ENCODE data around the gene STAB2. TPM values are rescaled to one million over a fixed set of nuclear protein-coding genes. Genes with fewer than 3 reads are reported as not detected.

Gene STAB2
- total and polyA plus RNA-seq, 8 donors: under 0.01 to 4.0 (median 0.95) TPM; not detected in 4

DNA sequence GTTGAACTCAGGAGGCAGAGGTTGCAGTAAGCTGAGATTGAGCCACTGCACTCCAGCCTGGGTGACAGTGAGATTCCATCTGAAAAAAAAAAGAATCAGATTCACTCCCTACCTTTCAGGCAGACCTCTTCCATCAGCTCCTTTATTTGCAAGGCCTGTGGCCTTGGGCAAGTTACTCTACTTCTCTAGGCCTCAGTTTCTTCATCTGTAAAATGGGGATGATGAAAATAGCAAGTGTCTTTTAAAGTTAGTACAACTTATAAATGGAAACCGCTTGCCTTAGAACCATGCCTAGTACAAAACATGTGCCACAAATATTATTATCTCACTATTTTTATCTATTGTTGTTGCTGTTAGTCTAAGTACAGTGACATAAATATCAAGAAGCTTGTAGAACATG lies 84.3 kb downstream of the STAB2 start:
- intact Hi-C loops (cut with DNase I; ENCODE audit: low total_unique reads): no loop called here
- Histone ChIP-seq H3K4me1 (peaks cover 0 to 16% (median 13%) of the 10 kb centered on the region in 4 donors), H3K36me3 (no peaks in the 10 kb centered on the region), H3K27ac (no peak overlapping the region), H3K27me3 (no peaks in the 10 kb centered on the region), H3K9me3 (no peaks in the 10 kb centered on the region), H3K4me3 (no peak overlapping the region)
- 81 to 95% (median 91%) methylated on average over 1 of the region's 1 CpG for WGBS, 5 donors
- no peak for DNase-seq
- TF ChIP-seq, protein P1, sequence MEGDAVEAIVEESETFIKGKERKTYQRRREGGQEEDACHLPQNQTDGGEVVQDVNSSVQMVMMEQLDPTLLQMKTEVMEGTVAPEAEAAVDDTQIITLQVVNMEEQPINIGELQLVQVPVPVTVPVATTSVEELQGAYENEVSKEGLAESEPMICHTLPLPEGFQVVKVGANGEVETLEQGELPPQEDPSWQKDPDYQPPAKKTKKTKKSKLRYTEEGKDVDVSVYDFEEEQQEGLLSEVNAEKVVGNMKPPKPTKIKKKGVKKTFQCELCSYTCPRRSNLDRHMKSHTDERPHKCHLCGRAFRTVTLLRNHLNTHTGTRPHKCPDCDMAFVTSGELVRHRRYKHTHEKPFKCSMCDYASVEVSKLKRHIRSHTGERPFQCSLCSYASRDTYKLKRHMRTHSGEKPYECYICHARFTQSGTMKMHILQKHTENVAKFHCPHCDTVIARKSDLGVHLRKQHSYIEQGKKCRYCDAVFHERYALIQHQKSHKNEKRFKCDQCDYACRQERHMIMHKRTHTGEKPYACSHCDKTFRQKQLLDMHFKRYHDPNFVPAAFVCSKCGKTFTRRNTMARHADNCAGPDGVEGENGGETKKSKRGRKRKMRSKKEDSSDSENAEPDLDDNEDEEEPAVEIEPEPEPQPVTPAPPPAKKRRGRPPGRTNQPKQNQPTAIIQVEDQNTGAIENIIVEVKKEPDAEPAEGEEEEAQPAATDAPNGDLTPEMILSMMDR (IDR thresholded peaks at IDR 0.05): no peak
- TF ChIP-seq EP300 (IDR thresholded peaks at IDR 0.05): no peak

DNA sequence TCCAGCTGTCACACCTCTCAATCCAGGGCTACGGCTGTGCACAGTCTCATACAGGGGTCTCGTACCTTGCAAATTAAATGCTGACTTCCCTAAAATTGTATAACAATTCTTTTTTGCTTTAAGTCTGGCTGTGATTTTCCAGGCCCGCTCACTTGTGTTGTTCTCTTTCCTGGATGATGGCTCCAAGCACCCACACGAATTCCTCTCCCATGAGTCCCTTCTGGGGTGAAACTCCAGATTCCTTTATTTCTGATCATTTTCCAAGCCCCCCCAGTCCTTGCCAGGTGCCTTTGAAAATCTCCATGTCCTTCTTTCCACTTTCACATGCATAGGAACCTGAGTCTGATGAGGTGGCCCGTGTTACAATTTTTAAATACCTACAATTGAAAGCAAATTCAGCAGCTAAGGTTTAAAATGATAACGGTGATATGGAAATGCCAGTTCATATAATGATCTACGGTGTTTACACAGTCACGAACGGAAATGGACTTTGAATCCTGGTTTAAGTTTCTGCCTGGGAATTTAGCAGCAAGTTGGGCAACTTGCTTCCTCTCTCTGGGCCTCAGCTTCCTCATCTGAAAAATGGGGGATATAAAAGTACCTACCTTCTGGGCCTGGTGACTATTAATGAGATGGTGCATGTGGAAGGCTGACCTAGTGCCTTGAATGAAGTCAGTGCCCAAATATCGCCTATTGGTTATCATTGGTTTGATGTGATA lies 85.5 kb downstream of the STAB2 start:
- intact Hi-C loops (cut with DNase I; ENCODE audit: low total_unique reads): no loop called here
- H3K36me3 ChIP-seq: no peaks in the 10 kb centered on the region
- H3K4me1 ChIP-seq: peaks cover 0 to 20% (median 13%) of the 10 kb centered on the region in 4 donors
- TF ChIP-seq EP300 (IDR thresholded peaks at IDR 0.05) (no peak), POLR2A (IDR thresholded peaks at IDR 0.05) (no peak), POLR2AphosphoS5 (IDR thresholded peaks at IDR 0.05) (peak in 1 of 3 donors; percentile 37)
- TF ChIP-seq, protein P1 (IDR thresholded peaks at IDR 0.05): no peak
- WGBS, 5 donors: 46 to 57% (median 52%) methylated on average over 10 of the region's 10 CpGs
- peak in 1 of 2 donors; percentile 75 for DNase-seq
- H3K27me3 ChIP-seq: no peaks in the 10 kb centered on the region
- peak overlapping the region in 3 of 5 donors; percentile 6 to 60 (median 55) for H3K27ac ChIP-seq
- H3K4me3 ChIP-seq: no peak overlapping the region
- no peaks in the 10 kb centered on the region for H3K9me3 ChIP-seq

DNA sequence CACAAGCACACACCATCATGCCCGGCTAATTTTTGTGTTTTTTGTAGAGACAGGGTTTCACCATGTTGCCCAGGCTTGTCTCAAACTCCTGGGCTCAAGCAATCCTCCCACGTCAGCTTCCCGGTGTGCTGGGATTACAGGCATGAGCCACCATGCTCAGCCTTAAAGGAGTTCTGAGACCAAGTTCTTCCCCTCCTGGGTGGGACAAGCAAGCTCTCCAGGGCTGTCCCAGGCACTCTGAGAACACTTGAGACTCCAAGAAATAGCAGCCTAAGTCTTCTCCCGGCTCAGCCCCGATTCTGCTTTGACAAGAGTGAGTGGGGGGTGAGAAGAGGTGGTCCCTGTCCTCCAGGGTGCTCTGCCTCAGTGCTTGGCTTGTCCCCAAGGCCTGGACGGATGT lies 86.4 kb downstream of the STAB2 start:
- H3K36me3 ChIP-seq: no peaks in the 10 kb centered on the region
- TF ChIP-seq, protein P1 (IDR thresholded peaks at IDR 0.05): no peak
- TF ChIP-seq EP300 (IDR thresholded peaks at IDR 0.05): no peak
- no peak for TF ChIP-seq POLR2AphosphoS5 (IDR thresholded peaks at IDR 0.05)
- no peak for TF ChIP-seq POLR2A (IDR thresholded peaks at IDR 0.05)
- whole genome bisulfite sequencing, 5 donors: 68 to 88% (median 83%) methylated on average over 6 of the region's 6 CpGs
- no peaks in the 10 kb centered on the region for H3K27me3 ChIP-seq
- DNase-seq: no peak
- H3K27ac ChIP-seq: peak overlapping the region in 2 of 5 donors; percentile 55 to 60
- peaks cover 0 to 20% (median 13%) of the 10 kb centered on the region in 4 donors for H3K4me1 ChIP-seq
- H3K9me3 ChIP-seq: no peaks in the 10 kb centered on the region
- intact Hi-C loops (cut with DNase I; ENCODE audit: low total_unique reads): no loop called here
- H3K4me3 ChIP-seq: no peak overlapping the region

DNA sequence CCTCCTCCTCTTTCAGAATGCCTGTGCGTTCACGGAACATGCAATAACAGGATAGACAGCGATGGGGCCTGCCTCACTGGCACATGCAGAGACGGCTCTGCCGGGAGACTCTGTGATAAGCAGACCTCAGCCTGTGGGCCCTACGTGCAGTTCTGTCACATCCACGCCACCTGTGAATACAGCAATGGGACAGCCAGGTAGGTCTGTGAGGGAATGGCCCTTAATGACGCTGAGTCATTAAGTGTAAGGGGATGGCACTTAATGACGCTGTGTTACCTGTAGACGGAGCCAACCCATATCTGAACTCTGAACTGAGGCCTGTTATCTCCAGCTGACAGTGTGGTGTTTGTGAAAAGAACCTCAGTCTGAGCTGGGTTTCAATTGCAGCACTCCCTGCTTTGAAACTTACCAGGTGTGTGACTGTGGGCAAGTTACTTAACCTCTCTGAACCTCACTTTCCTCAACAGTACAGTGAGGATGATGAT lies 86.9 kb downstream of the STAB2 start:
- no peaks in the 10 kb centered on the region for H3K9me3 ChIP-seq
- H3K27ac ChIP-seq: peak overlapping the region in 2 of 5 donors; percentile 55 to 60
- no peak for TF ChIP-seq EP300 (IDR thresholded peaks at IDR 0.05)
- no peak for TF ChIP-seq POLR2AphosphoS5 (IDR thresholded peaks at IDR 0.05)
- TF ChIP-seq POLR2A (IDR thresholded peaks at IDR 0.05): no peak
- TF ChIP-seq, protein P1 (IDR thresholded peaks at IDR 0.05): no peak
- H3K27me3 ChIP-seq: no peaks in the 10 kb centered on the region
- peak in 1 of 2 donors; percentile 38 for DNase-seq
- no peaks in the 10 kb centered on the region for H3K36me3 ChIP-seq
- no peak overlapping the region for H3K4me3 ChIP-seq
- WGBS, 5 donors: 52 to 72% (median 68%) methylated on average over 10 of the region's 10 CpGs
- peaks cover 0 to 20% (median 13%) of the 10 kb centered on the region in 4 donors for H3K4me1 ChIP-seq
- intact Hi-C loops (cut with DNase I; ENCODE audit: low total_unique reads): no loop called here
